HUES64 (cell line): ENCODE measurements around the gene PLA2G7. TPM values are rescaled to one million over a fixed set of nuclear protein-coding genes. Genes with fewer than 3 reads are reported as not detected.
"Not testable (repeated sequence)": the region's sequence is repeated elsewhere in the genome, so short reads cannot be mapped to it uniquely, and the experiment has no call there.

ENCODE experiments used
- H3K27ac ChIP-seq: 2 replicates; pipeline ENCODE4 v1.7.0; 2013; ENCODE audit warnings: low read depth, low read length, inconsistent platforms
- H3K27me3 ChIP-seq: 2 replicates; pipeline ENCODE4 v1.6.1; 2013; ENCODE audit warnings: mild to moderate bottlenecking, low read length; ENCODE audit not compliant: insufficient read depth
- H3K36me3 ChIP-seq: 2 replicates; pipeline ENCODE4 v1.6.1; 2013; ENCODE audit warnings: mild to moderate bottlenecking, low read length; ENCODE audit not compliant: insufficient read depth
- H3K4me1 ChIP-seq: 2 replicates; pipeline ENCODE4 v1.6.1; 2013; ENCODE audit warnings: mild to moderate bottlenecking, low read length, moderate library complexity; ENCODE audit not compliant: insufficient read depth
- H3K4me3 ChIP-seq: 2 replicates; pipeline ENCODE4 v1.5.1; 2013; ENCODE audit warnings: mild to moderate bottlenecking, low read length, moderate library complexity
- H3K9ac ChIP-seq: 2 replicates; pipeline ENCODE4 v1.6.1; 2013; ENCODE audit warnings: mild to moderate bottlenecking, low read depth, low read length
- H3K9me3 ChIP-seq: 2 replicates; pipeline ENCODE4 v1.6.1; 2013; ENCODE audit warnings: low read depth, low read length; ENCODE audit not compliant: insufficient read depth
- WGBS: fragments of 150-250, 120-280 bp; methylation state at CpG from one replicate; pipeline ENCODE4 v1.1.7; 2013; ENCODE audit warnings: missing lambda C conversion rate; 5-methylcytosine and 5-hydroxymethylcytosine counted together
- polyA plus RNA-seq, 2 experiments: library from polyadenylated mRNA; stranded (reverse); fragments of 50-300 nt; gene quantifications; one replicate each; pipeline ENCODE4 v1.2.3, GENCODE V29; 2013

Gene PLA2G7
- polyA plus RNA-seq (2013, experiment 1 of 2): 1.2 TPM
- 2.4 TPM for polyA plus RNA-seq (2013, experiment 2 of 2)

GRCh38 chr6:46734867-46735719 is at the start of gene PLA2G7:
PLA2G7 (minus strand) TSS chr6:46735375; CDS start chr6:46722891, 12,484 bp downstream.
- Histone ChIP-seq H3K27ac (no peak within 1 kb of the TSS), H3K9me3 (no peaks in the 10 kb centered on the region), H3K4me3 (peak within 1 kb of the TSS; percentile 71), H3K4me1 (peaks cover 15% of the 10 kb centered on the region), H3K9ac (peak within 1 kb of the TSS; percentile 54), H3K36me3 (no peaks in the 10 kb centered on the region), H3K27me3 (peaks cover 49% of the 10 kb centered on the region)
- WGBS: under 1% methylated on average over 73 of the region's 73 CpGs

DNA sequence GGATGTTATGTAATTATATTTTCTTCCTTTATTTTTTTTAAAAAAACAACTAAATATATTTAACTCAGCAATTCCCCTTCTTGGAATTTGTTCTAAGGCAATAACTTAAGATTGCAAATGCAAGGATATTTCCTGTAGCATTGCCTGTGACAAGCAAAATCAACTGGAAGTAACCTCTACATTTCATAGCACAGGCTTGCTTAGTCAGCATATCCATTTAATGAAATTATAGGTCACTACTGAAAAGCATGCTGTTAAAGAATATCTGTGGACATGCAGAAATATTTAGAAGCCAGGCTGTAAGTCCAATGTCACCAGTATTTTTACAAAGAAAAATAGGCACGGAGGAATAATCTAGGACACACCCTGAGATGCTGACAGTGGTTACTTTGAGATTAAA is 49.4 kb upstream of the PLA2G7 start:
- Histone ChIP-seq H3K4me1 (no peaks in the 10 kb centered on the region), H3K9ac (no peak overlapping the region), H3K27ac (no peak overlapping the region), H3K36me3 (no peaks in the 10 kb centered on the region), H3K27me3 (no peaks in the 10 kb centered on the region), H3K9me3 (no peaks in the 10 kb centered on the region), H3K4me3 (no peak overlapping the region)
- 95% methylated on average over 1 of the region's 1 CpG for WGBS

GRCh38 chr6:46781478-46782378 is 46.6 kb upstream of the PLA2G7 start:
- Histone ChIP-seq H3K9ac (no peak overlapping the region), H3K36me3 (no peaks in the 10 kb centered on the region), H3K27me3 (no peaks in the 10 kb centered on the region), H3K9me3 (no peaks in the 10 kb centered on the region), H3K4me1 (no peaks in the 10 kb centered on the region), H3K27ac (no peak overlapping the region), H3K4me3 (no peak overlapping the region)
- 55% methylated on average over 5 of the region's 6 CpGs for WGBS

DNA sequence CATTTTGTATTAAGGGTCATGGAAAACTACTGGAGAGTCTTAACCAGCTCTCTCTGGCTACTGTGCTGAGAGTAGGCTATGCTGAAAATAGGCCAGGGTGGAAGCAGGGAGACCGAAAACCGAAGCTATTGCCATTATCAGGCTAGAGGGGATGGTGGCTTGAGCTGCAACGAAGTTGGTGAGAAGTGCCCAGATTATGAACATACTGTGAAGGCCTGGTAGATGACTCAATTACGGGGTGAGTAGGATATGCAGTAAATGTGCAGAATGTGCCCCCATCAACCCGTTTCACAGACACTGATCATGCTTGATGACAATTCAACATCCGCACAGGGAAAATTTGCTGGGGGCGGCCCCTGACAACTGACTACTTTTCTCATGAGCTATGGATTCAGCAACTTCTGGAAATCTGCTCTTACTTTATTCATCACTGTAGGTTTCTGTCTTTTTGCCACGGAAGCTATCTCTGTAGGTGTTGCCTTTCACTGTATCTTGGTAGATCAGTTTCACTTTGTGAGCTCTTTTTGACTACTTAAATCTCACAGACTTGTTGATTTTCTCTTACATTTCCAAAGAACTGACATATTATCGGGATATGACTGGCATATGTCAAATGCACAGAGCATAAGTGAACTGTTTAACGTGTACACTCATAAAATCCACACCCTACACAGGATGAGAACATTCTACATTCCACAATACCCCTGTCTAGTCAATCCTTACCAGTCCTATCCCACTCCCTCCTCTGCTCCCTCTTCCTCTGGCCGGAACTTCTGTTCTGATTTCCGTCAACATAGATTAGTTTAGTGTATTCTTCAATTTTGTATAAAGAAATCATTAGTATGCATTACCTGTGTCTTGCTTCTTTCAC is 42.5 kb upstream of the PLA2G7 start:
- Histone ChIP-seq H3K27me3 (no peaks in the 10 kb centered on the region), H3K4me1 (no peaks in the 10 kb centered on the region), H3K9me3 (no peaks in the 10 kb centered on the region), H3K27ac (no peak overlapping the region), H3K4me3 (no peak overlapping the region), H3K36me3 (no peaks in the 10 kb centered on the region), H3K9ac (no peak overlapping the region)
- WGBS: 94% methylated on average over 10 of the region's 12 CpGs

GRCh38 chr6:46776070-46776712 is 41.0 kb upstream of the PLA2G7 start:
- no peaks in the 10 kb centered on the region for H3K4me1 ChIP-seq
- H3K4me3 ChIP-seq: no peak overlapping the region
- 91% methylated on average over 4 of the region's 5 CpGs for WGBS
- H3K27me3 ChIP-seq: no peaks in the 10 kb centered on the region
- no peaks in the 10 kb centered on the region for H3K36me3 ChIP-seq
- H3K9me3 ChIP-seq: no peaks in the 10 kb centered on the region
- no peak overlapping the region for H3K9ac ChIP-seq
- no peak overlapping the region for H3K27ac ChIP-seq

DNA sequence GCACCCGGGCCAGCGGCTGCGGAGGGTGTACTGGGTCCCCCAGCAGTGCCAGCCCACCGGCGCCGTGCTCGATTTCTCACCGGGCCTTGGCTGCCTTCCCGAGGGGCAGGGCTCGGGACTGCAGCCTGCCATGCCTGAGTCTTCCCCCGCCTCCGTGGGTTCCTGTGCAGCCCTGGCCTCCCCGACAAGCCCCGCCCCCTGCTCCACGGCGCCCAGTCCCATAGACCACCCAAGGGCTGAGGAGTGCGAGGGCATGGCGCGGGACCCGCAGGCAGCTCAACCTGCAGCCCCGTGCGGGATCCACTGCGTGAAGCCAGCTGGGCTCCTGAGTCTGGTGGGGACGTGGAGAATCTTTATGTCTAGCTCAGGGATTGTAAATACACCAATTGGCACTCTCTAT is 39.6 kb upstream of the PLA2G7 start:
- 95% methylated on average over 24 of the region's 24 CpGs for WGBS
- not testable (repeated sequence) for H3K9me3 ChIP-seq

DNA sequence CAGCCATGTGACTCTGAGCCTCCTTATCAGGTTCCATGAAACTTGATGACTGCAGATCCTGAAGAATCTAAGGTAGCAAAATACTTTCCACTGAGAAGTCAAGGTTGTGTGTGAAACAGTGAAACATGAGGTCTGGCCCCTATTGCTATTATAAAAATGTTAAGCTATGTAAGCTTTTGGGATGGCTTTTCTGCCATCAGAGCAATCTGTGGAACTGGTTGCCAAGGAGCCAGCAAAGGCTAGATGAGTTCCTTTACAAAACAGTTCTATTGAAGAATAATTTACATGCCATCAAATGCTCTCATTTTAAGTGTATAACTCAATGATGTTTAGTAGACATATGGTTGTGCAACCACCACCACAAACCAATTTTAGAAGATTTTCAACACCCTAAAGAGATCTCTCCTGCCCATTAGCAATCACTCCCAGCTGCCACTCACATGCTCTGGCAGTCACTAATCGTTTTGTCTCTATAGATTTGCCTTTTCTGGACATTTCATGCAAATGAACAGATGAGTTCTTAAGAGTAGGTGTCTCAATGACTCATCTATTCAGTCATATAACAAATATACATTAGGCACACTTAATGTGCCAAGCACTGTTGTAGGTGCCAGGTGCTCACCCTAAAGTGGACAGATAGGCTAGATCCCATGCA is 38.2 kb upstream of the PLA2G7 start:
- Histone ChIP-seq H3K27me3 (no peaks in the 10 kb centered on the region), H3K9me3 (no peaks in the 10 kb centered on the region), H3K4me3 (no peak overlapping the region), H3K9ac (no peak overlapping the region), H3K4me1 (no peaks in the 10 kb centered on the region), H3K36me3 (no peaks in the 10 kb centered on the region), H3K27ac (no peak overlapping the region)
- WGBS: 82% methylated on average over 1 of the region's 1 CpG

More for the DNA sequence above, 39.6 kb upstream of the PLA2G7 start:
- not testable (repeated sequence) for H3K4me1 ChIP-seq, H3K36me3 ChIP-seq, H3K27me3 ChIP-seq, H3K27ac ChIP-seq, H3K4me3 ChIP-seq, H3K9ac ChIP-seq

- H3K27ac ChIP-seq: no peak overlapping the region
Measured at GRCh38 chr6:46772762-46773161, 37.6 kb upstream of the PLA2G7 start.

GRCh38 chr6:46772016-46772415 is 36.8 kb upstream of the PLA2G7 start:
- H3K36me3 ChIP-seq: no peaks in the 10 kb centered on the region
- WGBS: no CpG with 5 or more reads among the region's 1 CpG
- no peaks in the 10 kb centered on the region; the same call in 1 of the 2 replicates for H3K9me3 ChIP-seq
- H3K4me3 ChIP-seq: no peak overlapping the region
- H3K27me3 ChIP-seq: no peaks in the 10 kb centered on the region
- no peak overlapping the region for H3K27ac ChIP-seq
- H3K4me1 ChIP-seq: no peaks in the 10 kb centered on the region
- H3K9ac ChIP-seq: no peak overlapping the region

More at GRCh38 chr6:46772762-46773161, 37.6 kb upstream of the PLA2G7 start:
- WGBS: 86% methylated on average over 2 of the region's 2 CpGs
- Histone ChIP-seq H3K9ac (no peak overlapping the region), H3K9me3 (no peaks in the 10 kb centered on the region), H3K36me3 (no peaks in the 10 kb centered on the region), H3K4me1 (no peaks in the 10 kb centered on the region), H3K27me3 (no peaks in the 10 kb centered on the region), H3K4me3 (no peak overlapping the region)

GRCh38 chr6:46764961-46765360 is 29.8 kb upstream of the PLA2G7 start:
- Histone ChIP-seq H3K4me3 (no peak overlapping the region), H3K9me3 (no peaks in the 10 kb centered on the region; the same call in 1 of the 2 replicates), H3K27me3 (no peaks in the 10 kb centered on the region), H3K9ac (no peak overlapping the region), H3K27ac (no peak overlapping the region), H3K4me1 (no peaks in the 10 kb centered on the region), H3K36me3 (no peaks in the 10 kb centered on the region)
- WGBS: 95% methylated on average over 5 of the region's 5 CpGs
